ENCODE measurements around the gene IGSF10. TPM values are rescaled to one million over a fixed set of nuclear protein-coding genes. Genes with fewer than 3 reads are reported as not detected.
A peak's percentile ranks its signal among the peaks of the same experiment; 100 is the strongest.

The IGSF10 gene
- total RNA-seq, 1 donor from 2014 or later: 30.9 TPM

GRCh38 chr3:151459358-151459757, 1.5 kb downstream of the IGSF10 start:
- Histone ChIP-seq H3K27me3 (ENCODE audit: low read depth) (no peaks in the 10 kb centered on the region), H3K4me3 (peak overlapping the region; percentile 55), H3K36me3 (no peaks in the 10 kb centered on the region), H3K27ac (peak overlapping the region; percentile 62), H3K4me1 (no peaks in the 10 kb centered on the region), H3K9me3 (no peaks in the 10 kb centered on the region)
- intact Hi-C loops (cut with DNase I): no loop called here
- DNase-seq (no peak), ATAC-seq (peak in 1 of 2 donors; percentile 56)
- no peak for TF ChIP-seq CTCF (IDR thresholded peaks at IDR 0.05)

- Histone ChIP-seq H3K4me3 (no peak overlapping the region), H3K27ac (no peak overlapping the region), H3K27me3 (ENCODE audit: low read depth) (no peaks in the 10 kb centered on the region), H3K4me1 (no peaks in the 10 kb centered on the region), H3K9me3 (no peaks in the 10 kb centered on the region), H3K36me3 (no peaks in the 10 kb centered on the region)
- no peak for ATAC-seq
- no peak for TF ChIP-seq CTCF (IDR thresholded peaks at IDR 0.05)
- no peak for DNase-seq
- intact Hi-C loops (cut with DNase I): no loop called here
These were observed 4.8 kb downstream of the IGSF10 start for GRCh38 chr3:151456065-151456464.

GRCh38 chr3:151452841-151453240, 8.0 kb downstream of the IGSF10 start:
- no peak overlapping the region for H3K27ac ChIP-seq
- H3K9me3 ChIP-seq: no peaks in the 10 kb centered on the region
- intact Hi-C loops (cut with DNase I): no loop called here
- no peak overlapping the region for H3K4me3 ChIP-seq
- DNase-seq (no peak), ATAC-seq (peak; percentile 47 to 65)
- TF ChIP-seq CTCF (IDR thresholded peaks at IDR 0.05): no peak
- H3K36me3 ChIP-seq: no peaks in the 10 kb centered on the region
- H3K27me3 ChIP-seq (ENCODE audit: low read depth): no peaks in the 10 kb centered on the region
- no peaks in the 10 kb centered on the region for H3K4me1 ChIP-seq

- H3K27ac ChIP-seq: no peak overlapping the region
- peaks cover 4% of the 10 kb centered on the region for H3K9me3 ChIP-seq
- intact Hi-C loops (cut with DNase I): no loop called here
These were observed 8.5 kb downstream of the IGSF10 start for GRCh38 chr3:151452368-151452767.

GRCh38 chr3:151446002-151446340, 14.9 kb downstream of the IGSF10 start:
- DNase-seq (no peak), ATAC-seq (no peak)
- Histone ChIP-seq H3K4me3 (no peak overlapping the region), H3K4me1 (no peaks in the 10 kb centered on the region), H3K27ac (no peak overlapping the region), H3K36me3 (no peaks in the 10 kb centered on the region), H3K27me3 (ENCODE audit: low read depth) (no peaks in the 10 kb centered on the region), H3K9me3 (peaks cover 6% of the 10 kb centered on the region)
- intact Hi-C loops (cut with DNase I): no loop called here
- TF ChIP-seq CTCF (IDR thresholded peaks at IDR 0.05): no peak

More at GRCh38 chr3:151452368-151452767, 8.5 kb downstream of the IGSF10 start:
- no peak for ATAC-seq
- no peaks in the 10 kb centered on the region for H3K36me3 ChIP-seq
- no peaks in the 10 kb centered on the region for H3K27me3 ChIP-seq (ENCODE audit: low read depth)
- H3K4me3 ChIP-seq: no peak overlapping the region
- DNase-seq: no peak
- TF ChIP-seq CTCF (IDR thresholded peaks at IDR 0.05): no peak
- no peaks in the 10 kb centered on the region for H3K4me1 ChIP-seq
